Endothelial cell of umbilical vein (primary cell): ENCODE data around the gene ANKRD63. TPM values are rescaled to one million over a fixed set of nuclear protein-coding genes. Genes with fewer than 3 reads are reported as not detected.

Source experiments
- BruUV-seq: library from RNA; stranded (reverse); fragments of 400-500 nt; replicated peaks from 2 replicates; lab custom pipeline; 2021; lab: Mats Ljungman, UMichigan
- CTCF ChIA-PET: fragments of 300-600, 350-600 bp; sonication (Branson Sonifier 250); formaldehyde crosslinking; loops from one replicate; lab custom pipeline; 2021; ENCODE audit warnings: antibody characterized with exemption, inconsistent platforms; lab: Charles Lee
- POLR2A ChIA-PET: fragments of 300-600, 350-600 bp; sonication (Branson Sonifier 250); formaldehyde crosslinking; loops from one replicate; lab custom pipeline; 2021; ENCODE audit warnings: antibody characterized with exemption, inconsistent platforms; lab: Charles Lee
- DNase-seq: peaks from one replicate; pipeline ENCODE4 v3.0.0-alpha.2; 2011; ENCODE audit warnings: low read depth, low spot score
- FAIRE-seq: peaks from 2 replicates; lab custom pipeline; 2011; peaks lifted over from hg19 to GRCh38; lab: Jason Lieb, UNC
- H2AFZ ChIP-seq: 2 replicates; pipeline ENCODE4 v1.6.0; 2012; ENCODE audit warnings: low read depth, low read length, control low read depth, inconsistent platforms
- H3K27ac ChIP-seq: 2 replicates; pipeline ENCODE4 v1.5.1; 2011; ENCODE audit warnings: low read depth, mild to moderate bottlenecking, control low read depth, low read length, moderate library complexity; ENCODE audit not compliant: insufficient read depth
- H3K27me3 ChIP-seq, 2 experiments: 2 replicates each; pipeline versions ENCODE4 v1.6.0 to v1.6.1; 2011; ENCODE audit warnings: low read length in 2 of 2, mixed read lengths in 1 of 2; ENCODE audit not compliant: control insufficient read depth in 2 of 2, insufficient read depth in 2 of 2
- H3K36me3 ChIP-seq, 2 experiments: 2 replicates in 1 of 2; 3 replicates in 1 of 2; pipeline ENCODE4 v1.5.1; 2011; ENCODE audit warnings: low read length in 2 of 2, mild to moderate bottlenecking in 1 of 2, moderate library complexity in 1 of 2; ENCODE audit not compliant: control insufficient read depth in 2 of 2, insufficient read depth in 2 of 2; ENCODE audit errors: extremely low read depth in 1 of 2
- H3K4me1 ChIP-seq: 3 replicates; pipeline ENCODE4 v1.5.1; 2011; ENCODE audit warnings: mild to moderate bottlenecking, low read length; ENCODE audit not compliant: control insufficient read depth, insufficient read depth; ENCODE audit errors: extremely low read depth
- H3K4me2 ChIP-seq: 2 replicates; pipeline ENCODE4 v1.6.1; 2011; ENCODE audit warnings: low read length, control low read depth, mixed read lengths; ENCODE audit not compliant: insufficient read depth
- H3K4me3 ChIP-seq, 3 experiments: fragments of 200-600 bp in 1 of 3; sonication (generic), shearing (Covaris generic) in 1 of 3; replicated peaks in 1 of 3; 2 replicates each; pipeline ENCODE4 v1.5.1; 2011 to 2016; ENCODE audit warnings: control low read depth in 3 of 3, low read length in 3 of 3, mild to moderate bottlenecking in 2 of 3, inconsistent platforms in 1 of 3, low read depth in 1 of 3, moderate library complexity in 1 of 3; ENCODE audit not compliant: insufficient read depth in 1 of 3
- H3K79me2 ChIP-seq: 2 replicates; pipeline ENCODE4 v1.6.0; 2012; ENCODE audit warnings: low read length, inconsistent platforms; ENCODE audit not compliant: control insufficient read depth, insufficient read depth
- H3K9ac ChIP-seq: replicated peaks from 2 replicates; pipeline ENCODE3; 2011; ENCODE audit warnings: low read length, control low read depth; ENCODE audit not compliant: insufficient read depth; ENCODE audit errors: extremely low read depth
- H3K9me1 ChIP-seq: replicated peaks from 3 replicates; pipeline ENCODE4 v1.6.0; 2011; ENCODE audit warnings: mild to moderate bottlenecking, low read length; ENCODE audit not compliant: control insufficient read depth, insufficient read depth; ENCODE audit errors: extremely low read depth
- H3K9me3 ChIP-seq: replicated peaks from 2 replicates; pipeline ENCODE4 v1.5.1; 2012; ENCODE audit warnings: low read length, inconsistent platforms; ENCODE audit not compliant: control insufficient read depth, insufficient read depth
- H4K20me1 ChIP-seq: replicated peaks from 2 replicates; pipeline ENCODE3; 2011; ENCODE audit warnings: mild to moderate bottlenecking, low read length; ENCODE audit not compliant: control insufficient read depth, insufficient read depth; ENCODE audit errors: extremely low read depth
- CTCF ChIP-seq, 2 donors: IDR thresholded peaks; 1 replicate in 1 of 2; 2 replicates in 1 of 2; pipeline ENCODE4 v1.5.1; 2011; ENCODE audit warnings: low read length in 2 of 2, mild to moderate bottlenecking in 2 of 2, moderate library complexity in 2 of 2, control low read depth in 1 of 2, inconsistent platforms in 1 of 2, low read depth in 1 of 2; ENCODE audit not compliant: insufficient read depth in 1 of 2; ENCODE audit errors: extremely low read depth in 1 of 2
- EZH2 ChIP-seq: IDR thresholded peaks from 2 replicates; pipeline ENCODE4 v1.6.1; 2012; ENCODE audit warnings: borderline replicate concordance, low read depth, mild to moderate bottlenecking, moderate library complexity, low read length, inconsistent platforms; ENCODE audit not compliant: severe bottlenecking
- FOS ChIP-seq: IDR thresholded peaks from 2 replicates; pipeline ENCODE4 v1.6.1; 2011; ENCODE audit warnings: mild to moderate bottlenecking, low read length, moderate library complexity, borderline replicate concordance; ENCODE audit not compliant: insufficient read depth
- GATA2 ChIP-seq: IDR thresholded peaks from 2 replicates; pipeline ENCODE4 v1.7.0; 2011; ENCODE audit warnings: low read depth, mild to moderate bottlenecking, moderate library complexity, mixed read lengths, low read length; ENCODE audit not compliant: insufficient read length, insufficient read depth
- JUN ChIP-seq: IDR thresholded peaks from 2 replicates; pipeline ENCODE4 v1.6.1; 2011; ENCODE audit warnings: borderline replicate concordance, low read depth; ENCODE audit not compliant: insufficient read length, insufficient read depth
- MYC ChIP-seq: IDR thresholded peaks from one replicate; pipeline ENCODE4 v1.6.1; 2011; ENCODE audit warnings: mild to moderate bottlenecking, low read depth, low read length
- POLR2A ChIP-seq: IDR thresholded peaks from 2 replicates; pipeline ENCODE4 v1.6.1; 2012; ENCODE audit warnings: low read depth, mild to moderate bottlenecking, control low read depth, low read length
- POLR2AphosphoS5 ChIP-seq: IDR thresholded peaks from 2 replicates; pipeline ENCODE4 v1.6.1; 2012; ENCODE audit warnings: low read depth, mild to moderate bottlenecking, control low read depth, low read length, moderate library complexity; ENCODE audit not compliant: insufficient read depth
- dilution Hi-C: fragments of 300-500 bp; cut with MboI; formaldehyde crosslinking; loops from one replicate; pipeline ENCODE4 v1.15.0; 2019; ENCODE audit warnings: low sequenced_read_pairs; ENCODE audit not compliant: extremely low pct_ligation_motif_present
- intact Hi-C: fragments of 100-400 bp; cut with micrococcal nuclease; formaldehyde crosslinking; loops from one replicate; pipeline ENCODE4 v1.10.0; 2022
- polyA plus RNA-seq, 4 experiments: library from polyadenylated mRNA; depleted of rRNA in 3 of 4; stranded (reverse) in 3 of 4; unstranded in 1 of 4; fragments of >200 nt; gene quantifications; 2 replicates each; pipeline versions ENCODE4 v1.2.1 to v1.2.3, GENCODE V29; 2011 to 2012; ENCODE audit warnings: missing spikeins in 1 of 4
- total RNA-seq: library from RNA; stranded (reverse); gene quantifications from 2 replicates; pipeline ENCODE4 v1.2.3, GENCODE V29; 2021
- TF ChIP-seq, protein P1 (sequence below): IDR thresholded peaks from 2 replicates; pipeline ENCODE4 v1.6.1; 2011; ENCODE audit not compliant: insufficient read depth, insufficient read length

Gene ANKRD63
- total and polyA plus RNA-seq, 2 donors (not counting 3 experiments of a cell fraction or from before 2014, with no cell fraction given) = not detected

DNA sequence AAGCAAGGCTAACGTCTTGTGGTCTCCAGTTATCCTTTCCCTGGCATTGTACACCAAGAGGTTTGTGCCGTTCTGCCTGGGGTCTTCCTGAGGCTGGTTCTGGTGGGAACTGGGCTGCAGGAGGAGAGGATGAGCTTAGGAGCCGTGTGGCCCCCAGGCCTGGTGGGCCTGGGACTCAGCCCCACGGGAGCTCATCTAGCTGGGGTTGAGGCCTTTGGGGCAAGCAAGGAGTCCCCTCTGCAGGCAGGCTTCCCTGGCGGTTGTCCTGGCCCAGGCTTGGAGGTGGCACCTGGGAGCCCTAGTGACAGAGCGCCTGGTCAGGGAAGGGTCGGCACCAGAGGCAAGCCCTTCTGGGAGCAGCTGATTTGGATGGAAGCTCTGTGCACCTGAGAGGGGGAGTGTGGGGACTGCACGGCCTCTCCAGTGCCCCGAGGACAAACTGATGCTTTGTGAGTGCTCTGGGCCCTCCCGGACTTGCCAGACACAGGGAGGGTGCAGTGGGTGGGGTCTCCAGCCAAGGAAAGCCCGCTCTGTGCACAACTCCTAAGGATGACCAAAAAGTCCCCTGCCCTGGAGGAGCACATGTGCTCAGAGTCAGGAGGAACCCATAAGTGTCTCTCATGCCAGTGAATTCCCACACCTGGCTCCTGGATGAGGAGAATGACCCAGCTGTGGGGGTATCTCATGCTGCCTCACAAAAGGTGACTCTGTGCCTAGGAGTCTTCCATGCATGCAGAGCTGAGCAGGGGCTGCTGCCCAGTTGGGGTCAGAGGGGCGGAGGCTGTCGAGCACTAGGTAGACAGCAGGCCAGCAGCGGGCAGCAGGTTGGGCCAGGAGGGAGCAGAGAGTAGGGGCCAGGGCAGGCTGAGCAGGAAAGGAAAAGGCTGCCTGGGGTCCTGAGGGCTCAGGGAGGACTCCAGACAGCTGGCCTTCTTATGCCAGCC is 41.3 kb downstream of the ANKRD63 start:
- ChIA-PET CTCF (interaction anchor here (1.2 to 7.9 kb wide), 3 partner anchors 11 to 32 kb away, joined by 3 to 63 read pairs (median 4); no protein-coding TSS in a partner anchor), POLR2A (interaction anchor here (0.7 kb wide), 1 partner anchor 75 kb away, joined by 3 read pairs; no protein-coding TSS in a partner anchor)
- intact Hi-C loops = no loop called here
- H3K4me2 ChIP-seq = no peak overlapping the region
- no peaks in the 10 kb centered on the region for H3K9me1 ChIP-seq
- DNase-seq = no peak
- H3K4me1 ChIP-seq = peaks cover 4% of the 10 kb centered on the region
- H3K36me3 ChIP-seq = no peaks in the 10 kb centered on the region
- no peaks in the 10 kb centered on the region for H4K20me1 ChIP-seq
- TF ChIP-seq GATA2 = no peak
- TF ChIP-seq JUN = no peak
- no peak for TF ChIP-seq POLR2AphosphoS5
- TF ChIP-seq POLR2A = no peak
- no peak for TF ChIP-seq FOS
- TF ChIP-seq EZH2 = no peak
- no peak for TF ChIP-seq CTCF (IDR thresholded peaks at IDR 0.05; ENCODE audit: extremely low read depth in 1 of 2, insufficient read depth in 1 of 2, low read depth in 1 of 2, low read length in 2 of 2)
- no peak for TF ChIP-seq MYC
- TF ChIP-seq, protein P1, sequence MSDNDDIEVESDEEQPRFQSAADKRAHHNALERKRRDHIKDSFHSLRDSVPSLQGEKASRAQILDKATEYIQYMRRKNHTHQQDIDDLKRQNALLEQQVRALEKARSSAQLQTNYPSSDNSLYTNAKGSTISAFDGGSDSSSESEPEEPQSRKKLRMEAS = no peak
- no peak for FAIRE-seq
- no TSS peak for BruUV-seq
- H3K9me3 ChIP-seq = no peaks in the 10 kb centered on the region
- H3K27ac ChIP-seq = no peak overlapping the region
- peaks cover 10 to 15% of the 10 kb centered on the region in 2 experiments for H3K27me3 ChIP-seq
- no peak overlapping the region for H3K9ac ChIP-seq
- no peak overlapping the region for H3K4me3 ChIP-seq
- no peak overlapping the region for H2AFZ ChIP-seq
- dilution Hi-C loops = no loop called here
- no peaks in the 10 kb centered on the region for H3K79me2 ChIP-seq
